Measurements from ENCODE around the gene CWH43.
"Not testable (repeated sequence)": the region's sequence is repeated elsewhere in the genome, so short reads cannot be mapped to it uniquely, and the experiment has no call there.

CWH43 gene

GRCh38 chr4:49063670-49064069 is 77.6 kb downstream of the CWH43 start:
- intact Hi-C loops (cut with DNase I): no loop called here
- DNase-seq: no peak

DNA sequence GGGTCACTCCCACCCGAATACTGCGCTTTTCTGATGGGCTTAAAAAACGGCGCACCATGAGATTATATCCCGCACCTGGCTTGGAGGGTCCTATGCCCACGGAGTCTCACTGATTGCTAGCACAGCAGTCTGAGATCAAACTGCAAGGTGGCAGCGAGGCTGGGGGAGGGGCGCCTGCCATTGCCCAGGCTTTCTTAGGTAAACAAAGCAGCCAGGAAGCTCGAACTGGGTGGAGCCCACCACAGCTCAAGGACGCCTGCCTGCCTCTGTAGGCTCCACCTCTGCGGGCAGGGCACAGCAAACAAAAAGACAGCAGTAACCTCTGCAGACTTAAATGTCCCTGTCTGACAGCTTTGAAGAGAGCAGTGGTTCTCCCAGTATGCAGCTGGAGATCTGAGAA is 86.1 kb downstream of the CWH43 start:
- DNase-seq; intact Hi-C loops (cut with DNase I): not testable (repeated sequence)

DNA sequence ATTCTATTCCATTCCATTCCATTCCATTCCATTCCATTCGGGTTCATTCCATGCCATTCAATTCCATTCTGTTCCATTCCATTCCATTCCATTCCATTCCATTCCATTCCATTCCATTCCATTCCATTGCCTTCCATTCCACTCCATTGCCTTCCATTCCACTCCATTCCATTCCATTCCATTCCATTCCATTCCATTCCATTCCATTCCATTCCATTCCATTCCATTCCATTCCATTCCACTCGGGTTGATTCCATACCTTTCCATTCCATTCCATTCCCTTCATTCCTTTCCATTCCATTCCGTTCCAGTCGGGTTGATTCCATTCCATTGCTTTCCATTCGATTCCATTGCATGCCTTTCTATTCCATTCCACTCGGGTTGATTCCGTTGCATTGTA is 105.8 kb downstream of the CWH43 start:
- intact Hi-C loops (cut with DNase I): not testable (repeated sequence)

GRCh38 chr4:49092608-49093135 is 106.6 kb downstream of the CWH43 start:
- intact Hi-C loops (cut with DNase I); DNase-seq: not testable (repeated sequence)

More for the DNA sequence above, 105.8 kb downstream of the CWH43 start:
- DNase-seq: not testable (repeated sequence)

- DNase-seq; intact Hi-C loops (cut with DNase I): not testable (repeated sequence)
Measured at GRCh38 chr4:49096215-49096614, 110.1 kb downstream of the CWH43 start.

DNA sequence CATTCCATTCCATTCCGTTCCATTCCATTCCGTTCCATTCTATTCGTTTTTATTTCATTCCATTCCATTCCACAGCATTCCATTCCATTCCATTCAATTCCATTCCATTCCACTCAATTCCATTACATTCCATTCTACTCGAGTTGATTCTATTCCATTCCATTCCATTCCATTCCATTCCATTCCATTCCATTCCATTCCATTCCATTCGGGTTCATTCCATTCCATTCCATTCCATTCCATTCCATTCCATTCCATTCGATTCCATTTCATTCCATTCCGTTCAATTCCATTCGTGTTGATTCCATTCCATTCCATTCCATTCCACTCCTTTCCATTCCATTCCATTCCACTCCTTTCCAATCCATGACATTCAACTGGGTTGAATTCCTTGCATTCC is 110.6 kb downstream of the CWH43 start:
- DNase-seq; intact Hi-C loops (cut with DNase I): not testable (repeated sequence)

GRCh38 chr4:49097071-49097470 is 111.0 kb downstream of the CWH43 start:
- DNase-seq; intact Hi-C loops (cut with DNase I): not testable (repeated sequence)

DNA sequence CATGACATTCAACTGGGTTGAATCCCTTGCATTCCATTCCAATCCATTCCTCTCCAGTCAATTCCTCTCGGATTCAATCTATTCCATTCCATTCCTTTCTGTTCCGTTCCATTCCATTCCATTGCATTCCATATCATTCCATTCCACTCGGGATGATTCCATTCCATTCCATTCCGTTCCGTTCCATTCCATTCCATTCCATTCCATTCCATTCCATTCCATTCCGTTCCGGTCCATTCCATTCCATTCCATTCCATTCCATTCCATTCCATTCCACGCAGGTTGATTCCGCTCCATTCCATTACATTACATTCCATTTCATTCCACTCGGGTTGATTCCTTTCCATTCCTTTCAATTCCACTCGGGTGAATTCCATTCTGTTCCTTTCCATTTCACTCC is 111.4 kb downstream of the CWH43 start:
- DNase-seq; intact Hi-C loops (cut with DNase I): not testable (repeated sequence)

- DNase-seq; intact Hi-C loops (cut with DNase I): not testable (repeated sequence)
Measured at GRCh38 chr4:49098034-49098759, 112.1 kb downstream of the CWH43 start.

DNA sequence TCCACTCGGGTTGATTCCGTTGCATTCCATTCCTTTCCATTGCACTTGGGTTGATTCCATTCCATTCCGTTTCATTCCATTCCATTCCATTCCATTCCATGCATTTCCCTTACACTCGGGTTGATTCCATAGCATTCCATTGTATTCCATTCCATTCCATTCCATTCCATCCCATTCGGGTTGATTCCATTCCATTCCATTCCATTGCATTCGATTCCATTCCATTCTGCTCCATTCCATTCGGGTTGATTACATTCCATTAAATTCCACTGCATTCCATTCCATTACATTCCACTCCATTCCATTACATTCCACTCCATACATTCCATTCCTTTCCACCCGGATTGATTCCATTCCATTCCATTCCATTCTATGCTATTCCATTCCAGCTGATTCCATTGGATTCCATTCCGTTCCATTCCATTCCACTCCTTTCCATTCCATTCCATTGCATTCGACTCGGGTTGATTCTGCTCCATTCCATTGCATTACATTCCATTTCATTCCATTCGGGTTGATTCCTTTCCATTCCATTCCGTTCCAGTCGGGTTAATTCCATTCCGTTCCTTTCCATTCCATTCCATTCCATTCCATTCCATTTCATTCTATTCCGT is 113.9 kb downstream of the CWH43 start:
- intact Hi-C loops (cut with DNase I); DNase-seq: not testable (repeated sequence)

DNA sequence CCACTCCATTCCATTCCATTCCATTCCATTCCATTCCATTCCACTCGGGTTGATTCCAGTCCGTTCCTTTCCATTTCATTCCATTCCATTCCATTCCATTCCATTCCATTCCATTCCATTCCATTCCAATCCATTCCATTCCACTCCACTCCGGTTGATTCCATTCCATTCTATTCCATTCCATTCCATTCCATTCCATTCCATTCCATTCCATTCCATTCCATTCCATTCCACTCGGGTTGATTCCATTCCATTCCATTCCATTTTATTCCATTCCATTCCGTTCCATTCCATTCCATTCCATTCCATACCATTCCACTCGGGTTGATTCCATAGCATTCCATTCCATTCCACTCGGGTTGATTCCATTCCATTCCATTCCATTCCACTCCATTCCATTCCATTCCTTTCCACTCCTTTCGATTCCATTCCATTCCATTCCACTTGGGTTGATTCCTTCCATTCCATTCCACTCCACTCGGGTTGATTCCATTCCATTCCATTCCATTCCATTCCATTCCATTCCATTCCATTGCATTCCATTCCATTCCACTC is 116.3 kb downstream of the CWH43 start:
- intact Hi-C loops (cut with DNase I); DNase-seq: not testable (repeated sequence)

- DNase-seq: peak in 6 of 42 donors; percentile 14 to 61 (median 38)
- intact Hi-C loops (cut with DNase I): not testable (repeated sequence)
Measured at GRCh38 chr4:49103436-49104136, 117.5 kb downstream of the CWH43 start.

- DNase-seq; intact Hi-C loops (cut with DNase I): not testable (repeated sequence)
Measured at GRCh38 chr4:49104231-49104930, 118.3 kb downstream of the CWH43 start.

DNA sequence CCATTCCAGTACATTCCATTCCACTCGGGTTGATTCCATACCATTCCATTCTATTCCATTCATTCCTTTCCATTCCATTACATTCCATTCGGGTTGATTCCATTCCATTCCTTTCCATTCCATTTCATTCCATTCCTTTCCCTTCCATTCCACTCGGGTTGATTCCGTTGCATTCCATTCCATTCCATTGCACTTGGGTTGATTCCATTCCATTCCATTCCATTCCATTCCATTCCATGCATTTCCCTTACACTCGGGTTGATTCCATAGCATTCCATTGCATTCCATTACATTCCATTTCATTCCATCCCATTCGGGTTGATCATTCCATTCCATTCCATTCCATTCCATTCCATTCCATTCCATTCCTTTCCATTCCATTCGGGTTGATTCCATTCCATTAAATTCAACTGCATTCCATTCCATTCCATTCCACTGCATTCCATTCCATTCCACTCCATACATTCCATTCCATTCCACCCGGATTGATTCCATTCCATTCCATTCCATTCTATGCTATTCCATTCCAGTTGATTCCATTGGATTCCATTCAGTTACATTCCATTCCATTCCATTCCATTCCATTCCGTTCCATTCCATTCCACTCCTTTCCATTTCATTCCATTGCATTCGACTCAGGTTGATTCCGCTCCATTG is 119.3 kb downstream of the CWH43 start:
- intact Hi-C loops (cut with DNase I): not testable (repeated sequence)
- peak in 2 of 42 donors; percentile 7 to 12 for DNase-seq

DNA sequence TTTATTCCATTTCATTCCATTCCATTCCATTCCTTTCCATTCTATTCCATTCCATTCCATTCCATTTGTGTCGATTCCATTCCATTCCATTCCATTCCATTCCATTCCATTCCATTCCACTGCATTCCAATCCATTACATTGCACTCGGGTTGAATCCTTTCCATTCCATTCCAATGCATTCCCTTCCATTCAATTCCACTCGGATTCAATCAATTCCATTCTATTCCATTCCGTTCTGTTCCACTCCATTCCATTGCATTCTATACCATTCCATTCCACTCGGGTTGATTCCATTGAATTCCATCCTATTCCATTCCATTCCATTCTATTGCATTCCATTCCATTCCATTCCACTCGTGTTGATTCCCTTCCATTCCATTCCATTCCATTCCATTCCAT is 121.2 kb downstream of the CWH43 start:
- DNase-seq: peak in 2 of 42 donors; percentile 12 to 37
- intact Hi-C loops (cut with DNase I): not testable (repeated sequence)

DNA sequence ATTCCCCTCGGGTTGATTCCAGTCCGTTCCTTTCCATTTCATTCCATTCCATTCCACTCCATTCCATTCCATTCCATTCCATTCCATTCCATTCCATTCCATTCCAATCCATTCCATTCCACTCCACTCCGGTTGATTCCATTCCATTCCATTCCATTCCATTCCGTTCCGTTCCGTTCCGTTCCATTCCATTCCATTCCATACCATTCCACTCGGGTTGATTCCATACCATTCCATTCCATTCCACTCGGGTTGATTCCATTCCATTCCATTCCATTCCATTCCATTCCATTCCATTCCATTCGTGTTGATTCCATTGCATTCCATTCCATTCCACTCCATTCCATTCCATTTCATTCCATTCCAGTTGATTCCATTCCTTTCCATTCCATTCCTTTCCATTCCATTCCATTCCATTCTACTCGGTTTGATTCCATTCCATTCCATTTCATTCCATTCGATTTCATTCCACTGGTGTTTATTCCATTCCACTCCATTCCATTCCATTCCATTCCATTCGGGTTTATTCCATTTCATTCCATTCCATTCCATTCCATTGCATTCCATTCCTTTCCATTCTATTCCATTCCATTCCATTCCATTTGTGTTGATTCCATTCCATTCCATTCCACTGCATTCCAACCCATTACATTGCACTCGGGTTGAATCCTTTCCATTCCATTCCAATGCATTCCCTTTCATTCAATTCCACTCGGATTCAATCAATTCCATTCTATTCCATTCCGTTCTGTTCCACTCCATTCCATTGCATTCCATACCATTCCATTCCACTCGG is 122.3 kb downstream of the CWH43 start:
- peak in 8 of 42 donors; percentile 3 to 67 (median 16) for DNase-seq
- intact Hi-C loops (cut with DNase I): not testable (repeated sequence)

- DNase-seq: peak in 2 of 42 donors; percentile 6 to 12
- intact Hi-C loops (cut with DNase I): not testable (repeated sequence)
Measured at GRCh38 chr4:49109567-49110166, 123.6 kb downstream of the CWH43 start.

Measured in head of caudate nucleus (tissue), 42 donors.